Measurements from ENCODE around the gene TMEM128. TPM values are rescaled to one million over a fixed set of nuclear protein-coding genes. Genes with fewer than 3 reads are reported as not detected.
"Not testable (repeated sequence)": the region's sequence is repeated elsewhere in the genome, so short reads cannot be mapped to it uniquely, and the experiment has no call there.

TMEM128 gene
- total RNA-seq, 1 experiment from 2014 or later, result 16.6 TPM

DNA sequence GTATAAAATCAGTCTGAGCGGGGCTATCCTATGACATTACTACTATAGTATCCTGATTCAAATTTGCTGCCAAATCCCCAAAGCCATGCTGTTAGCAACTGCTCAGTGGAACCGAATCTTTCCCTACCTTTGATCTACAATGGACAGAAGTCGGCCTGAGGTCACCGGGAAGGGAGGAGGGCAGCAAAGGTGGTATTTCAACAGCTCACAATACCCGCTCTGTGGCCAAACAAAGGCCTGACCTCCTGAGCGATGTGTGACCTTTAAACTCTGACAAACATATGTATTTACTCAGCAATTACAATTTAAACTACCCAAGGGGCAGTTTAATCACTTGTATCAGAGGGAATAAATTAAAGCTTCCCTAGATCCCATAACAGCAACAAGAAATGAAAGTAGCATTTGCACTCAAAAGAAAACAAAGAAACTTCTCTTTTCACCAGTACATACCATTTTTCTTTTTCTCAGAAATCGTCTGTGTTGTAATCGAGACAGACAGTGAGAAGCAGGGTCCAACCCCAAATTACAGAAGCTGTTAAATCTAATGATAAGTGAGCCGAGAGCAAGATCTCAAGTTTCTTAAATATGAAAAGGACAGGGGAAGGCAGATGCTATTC lies 11.6 kb upstream of the TMEM128 start:
- H3K27ac ChIP-seq (ENCODE audit: low read depth, low read length, poor library complexity, severe bottlenecking), result no peak overlapping the region
- CTCF ChIA-PET, result interaction anchor here (0.9 kb wide), 1 partner anchor 77 kb away, joined by 3 read pairs; no protein-coding TSS in a partner anchor
- intact Hi-C loops (cut with micrococcal nuclease; ENCODE audit: unreplicated experiment), result loop anchor here (10.0 kb wide), 1 partner anchor 175 kb away; no protein-coding TSS in a partner anchor
- no peak for DNase-seq (ENCODE audit: low spot score)
- no peak for TF ChIP-seq EZH2 (IDR thresholded peaks at IDR 0.05; ENCODE audit: borderline replicate concordance, low read depth, low read length, poor library complexity, severe bottlenecking)
- TF ChIP-seq, protein P1, sequence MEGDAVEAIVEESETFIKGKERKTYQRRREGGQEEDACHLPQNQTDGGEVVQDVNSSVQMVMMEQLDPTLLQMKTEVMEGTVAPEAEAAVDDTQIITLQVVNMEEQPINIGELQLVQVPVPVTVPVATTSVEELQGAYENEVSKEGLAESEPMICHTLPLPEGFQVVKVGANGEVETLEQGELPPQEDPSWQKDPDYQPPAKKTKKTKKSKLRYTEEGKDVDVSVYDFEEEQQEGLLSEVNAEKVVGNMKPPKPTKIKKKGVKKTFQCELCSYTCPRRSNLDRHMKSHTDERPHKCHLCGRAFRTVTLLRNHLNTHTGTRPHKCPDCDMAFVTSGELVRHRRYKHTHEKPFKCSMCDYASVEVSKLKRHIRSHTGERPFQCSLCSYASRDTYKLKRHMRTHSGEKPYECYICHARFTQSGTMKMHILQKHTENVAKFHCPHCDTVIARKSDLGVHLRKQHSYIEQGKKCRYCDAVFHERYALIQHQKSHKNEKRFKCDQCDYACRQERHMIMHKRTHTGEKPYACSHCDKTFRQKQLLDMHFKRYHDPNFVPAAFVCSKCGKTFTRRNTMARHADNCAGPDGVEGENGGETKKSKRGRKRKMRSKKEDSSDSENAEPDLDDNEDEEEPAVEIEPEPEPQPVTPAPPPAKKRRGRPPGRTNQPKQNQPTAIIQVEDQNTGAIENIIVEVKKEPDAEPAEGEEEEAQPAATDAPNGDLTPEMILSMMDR (conservative IDR thresholded peaks at IDR 0.05; ENCODE audit: low read depth, low read length), result no peak
- H3K27me3 ChIP-seq (replicated peaks; ENCODE audit: insufficient read depth, low read depth, low read length, poor library complexity), result no peaks in the 10 kb centered on the region
- POLR2A ChIA-PET (ENCODE audit: low non-redundant PET), result no interaction called here
- H3K36me3 ChIP-seq (ENCODE audit: insufficient read depth, low read length, poor library complexity, severe bottlenecking), result no peaks in the 10 kb centered on the region
- no peaks in the 10 kb centered on the region for H3K9me3 ChIP-seq (ENCODE audit: low read depth, low read length, poor library complexity, severe bottlenecking)
- H3K4me1 ChIP-seq (ENCODE audit: insufficient read depth, low read length, poor library complexity, severe bottlenecking), result no peaks in the 10 kb centered on the region
- H3K4me3 ChIP-seq (ENCODE audit: low read depth, low read length, poor library complexity, severe bottlenecking), result no peak overlapping the region
- BruUV-seq (replicated peaks), result no TSS peak

DNA sequence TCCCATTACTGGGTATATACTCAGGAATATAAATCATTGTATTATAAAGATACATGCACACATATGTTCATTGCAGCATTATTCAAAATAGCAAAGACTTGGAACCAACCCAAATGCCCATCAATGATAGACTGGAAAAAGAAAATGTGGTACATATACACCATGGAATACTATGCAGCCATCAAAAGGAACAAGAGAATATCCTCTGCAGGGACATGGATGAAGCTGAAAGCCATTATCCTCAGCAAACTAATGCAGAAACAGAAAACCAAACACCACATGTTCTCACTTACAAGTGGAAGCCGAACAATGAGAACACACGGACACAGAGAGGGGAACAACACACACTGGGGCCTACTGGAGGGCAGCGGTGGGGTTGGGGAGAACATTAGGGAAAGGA lies 9.7 kb upstream of the TMEM128 start:
- intact Hi-C loops (cut with micrococcal nuclease; ENCODE audit: unreplicated experiment), result loop anchor here (10.0 kb wide), 1 partner anchor 177 kb away; no protein-coding TSS in a partner anchor
- BruUV-seq (replicated peaks); H3K4me3 ChIP-seq (ENCODE audit: low read depth, low read length, poor library complexity, severe bottlenecking); H3K4me1 ChIP-seq (ENCODE audit: insufficient read depth, low read length, poor library complexity, severe bottlenecking); POLR2A ChIA-PET (ENCODE audit: low non-redundant PET); H3K9me3 ChIP-seq (ENCODE audit: low read depth, low read length, poor library complexity, severe bottlenecking); H3K27me3 ChIP-seq (replicated peaks; ENCODE audit: insufficient read depth, low read depth, low read length, poor library complexity); H3K27ac ChIP-seq (ENCODE audit: low read depth, low read length, poor library complexity, severe bottlenecking); DNase-seq (ENCODE audit: low spot score); CTCF ChIA-PET; H3K36me3 ChIP-seq (ENCODE audit: insufficient read depth, low read length, poor library complexity, severe bottlenecking): not testable (repeated sequence)

DNA sequence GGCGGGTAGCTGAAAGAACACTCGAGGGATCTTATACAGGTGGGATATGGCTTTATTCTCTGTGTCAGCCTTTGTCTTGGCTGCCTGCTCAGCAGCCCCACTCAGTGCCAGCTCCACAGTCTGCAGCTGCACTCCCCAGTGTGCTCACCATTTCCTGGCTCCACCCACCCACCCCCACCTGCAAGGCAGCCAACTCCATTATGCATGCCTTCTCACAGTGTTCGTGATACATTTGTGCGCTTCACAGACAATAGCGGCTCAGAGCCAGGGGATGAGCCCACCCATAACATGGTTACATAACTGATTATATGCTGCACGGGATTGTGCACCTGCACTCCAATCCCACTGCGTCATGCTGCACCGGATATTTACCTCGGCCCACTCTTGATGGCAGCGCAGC lies 8.8 kb upstream of the TMEM128 start:
- Histone ChIP-seq H3K36me3 (ENCODE audit: insufficient read depth, low read length, poor library complexity, severe bottlenecking) (no peaks in the 10 kb centered on the region), H3K4me3 (ENCODE audit: low read depth, low read length, poor library complexity, severe bottlenecking) (no peak overlapping the region), H3K27me3 (replicated peaks; ENCODE audit: insufficient read depth, low read depth, low read length, poor library complexity) (no peaks in the 10 kb centered on the region), H3K9me3 (ENCODE audit: low read depth, low read length, poor library complexity, severe bottlenecking) (no peaks in the 10 kb centered on the region), H3K27ac (ENCODE audit: low read depth, low read length, poor library complexity, severe bottlenecking) (no peak overlapping the region), H3K4me1 (ENCODE audit: insufficient read depth, low read length, poor library complexity, severe bottlenecking) (no peaks in the 10 kb centered on the region)
- TF ChIP-seq EZH2 (IDR thresholded peaks at IDR 0.05; ENCODE audit: borderline replicate concordance, low read depth, low read length, poor library complexity, severe bottlenecking), result no peak
- TF ChIP-seq, protein P1 (conservative IDR thresholded peaks at IDR 0.05; ENCODE audit: low read depth, low read length), result no peak
- DNase-seq (ENCODE audit: low spot score), result peak; percentile 17
- ChIA-PET CTCF (no interaction called here), POLR2A (ENCODE audit: low non-redundant PET) (no interaction called here)
- no TSS peak for BruUV-seq (replicated peaks)
- intact Hi-C loops (cut with micrococcal nuclease; ENCODE audit: unreplicated experiment), result loop anchor here (10.0 kb wide), 1 partner anchor 178 kb away; no protein-coding TSS in a partner anchor

DNA sequence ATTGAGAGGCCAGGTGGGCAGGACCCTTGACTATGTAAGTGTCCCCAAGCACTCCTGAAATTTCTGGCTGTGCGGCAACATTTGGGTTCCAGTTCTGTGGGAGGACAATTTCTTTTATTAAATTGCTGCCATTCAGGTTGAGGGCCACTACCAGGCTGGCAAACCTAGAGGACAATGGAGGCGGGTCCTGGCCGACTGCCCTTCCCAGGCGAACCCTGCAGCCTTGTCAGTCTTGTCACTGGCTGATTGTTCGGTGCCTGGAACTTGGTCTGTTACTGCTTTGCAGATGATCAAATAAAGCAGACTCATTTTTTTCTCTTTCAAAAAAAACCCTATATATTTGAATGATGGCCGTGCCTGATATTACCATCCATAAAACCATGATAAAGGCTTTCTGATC lies 6.6 kb upstream of the TMEM128 start:
- no peak for DNase-seq (ENCODE audit: low spot score)

More for the DNA sequence above, 6.6 kb upstream of the TMEM128 start:
- intact Hi-C loops (cut with micrococcal nuclease; ENCODE audit: unreplicated experiment), result loop anchor here (10.0 kb wide), 1 partner anchor 180 kb away; no protein-coding TSS in a partner anchor
- Histone ChIP-seq H3K4me1 (ENCODE audit: insufficient read depth, low read length, poor library complexity, severe bottlenecking) (no peaks in the 10 kb centered on the region), H3K9me3 (ENCODE audit: low read depth, low read length, poor library complexity, severe bottlenecking) (no peaks in the 10 kb centered on the region), H3K36me3 (ENCODE audit: insufficient read depth, low read length, poor library complexity, severe bottlenecking) (no peaks in the 10 kb centered on the region), H3K27ac (ENCODE audit: low read depth, low read length, poor library complexity, severe bottlenecking) (no peak overlapping the region), H3K4me3 (ENCODE audit: low read depth, low read length, poor library complexity, severe bottlenecking) (no peak overlapping the region), H3K27me3 (replicated peaks; ENCODE audit: insufficient read depth, low read depth, low read length, poor library complexity) (no peaks in the 10 kb centered on the region)
- BruUV-seq (replicated peaks), result no TSS peak
- TF ChIP-seq, protein P1 (conservative IDR thresholded peaks at IDR 0.05; ENCODE audit: low read depth, low read length), result no peak
- TF ChIP-seq EZH2 (IDR thresholded peaks at IDR 0.05; ENCODE audit: borderline replicate concordance, low read depth, low read length, poor library complexity, severe bottlenecking), result no peak
- ChIA-PET POLR2A (ENCODE audit: low non-redundant PET) (no interaction called here), CTCF (no interaction called here)
